OCI-LY3 (cell line): Measurements from ENCODE around the gene TERF2IP.

Experiments used
- H2AFZ ChIP-seq: fragments of 200-600, 300-600 bp; shearing (Covaris generic); 2 replicates; pipeline ENCODE4 v1.6.0; 2014; ENCODE audit warnings: antibody characterized with exemption, low read depth, low read length
- H3K27ac ChIP-seq: fragments of 200-600, 300-600 bp; sonication (generic); 2 replicates; pipeline ENCODE4 v1.5.1; 2014; ENCODE audit warnings: mild to moderate bottlenecking, low read length, moderate library complexity, mixed read lengths
- H3K27me3 ChIP-seq: fragments of 200-600, 300-600 bp; sonication (generic); 2 replicates; pipeline ENCODE4 v1.6.1; 2014; ENCODE audit warnings: low read depth, low read length, mixed read lengths
- H3K36me3 ChIP-seq: fragments of 200-600, 300-600 bp; sonication (generic); replicated peaks from 2 replicates; pipeline ENCODE3; 2014; ENCODE audit warnings: low read depth, low read length, mixed read lengths
- H3K4me1 ChIP-seq: fragments of 300-600, 200-600 bp; sonication (generic); 2 replicates; pipeline ENCODE4 v1.6.1; 2014; ENCODE audit warnings: low read length, mixed read lengths
- H3K4me2 ChIP-seq: fragments of 200-600, 300-600 bp; sonication (generic); 2 replicates; pipeline ENCODE4 v1.6.1; 2014; ENCODE audit warnings: low read length, mixed read lengths
- H3K4me3 ChIP-seq: fragments of 300-600, 200-600 bp; sonication (generic); 2 replicates; pipeline ENCODE4 v1.5.1; 2014; ENCODE audit warnings: antibody characterized with exemption, mild to moderate bottlenecking, low read length, moderate library complexity
- H3K79me2 ChIP-seq: fragments of 300-600, 200-600 bp; shearing (Covaris generic); 2 replicates; pipeline ENCODE4 v1.6.1; 2014; ENCODE audit warnings: mild to moderate bottlenecking, low read length, mixed read lengths
- H3K9ac ChIP-seq: fragments of 300-600, 200-600 bp; shearing (Covaris generic); 2 replicates; pipeline ENCODE4 v1.6.0; 2014; ENCODE audit warnings: mild to moderate bottlenecking, low read length, moderate library complexity
- H3K9me3 ChIP-seq: fragments of 200-600, 300-600 bp; shearing (Covaris generic); 2 replicates; pipeline ENCODE4 v1.6.1; 2014; ENCODE audit warnings: low read length, mixed read lengths; ENCODE audit not compliant: insufficient read depth
- H4K20me1 ChIP-seq: fragments of 200-600, 300-600 bp; sonication (generic); 2 replicates; pipeline ENCODE4 v1.6.1; 2016; ENCODE audit warnings: low read length, mixed read lengths; ENCODE audit not compliant: insufficient read depth
- CTCF ChIP-seq: fragments of 200-600, 300-600 bp; sonication (generic); IDR thresholded peaks from 2 replicates; pipeline ENCODE4 v1.5.1; 2014; ENCODE audit warnings: antibody characterized with exemption, low read length, low read depth
- EZH2phosphoT487 ChIP-seq: fragments of 200-600 bp; shearing (Covaris generic); IDR thresholded peaks from 2 replicates; pipeline ENCODE4 v1.6.1; 2018; ENCODE audit warnings: antibody characterized with exemption, mixed run types, low read depth

TERF2IP gene

GRCh38 chr16:75701361-75701760 lies 53.8 kb downstream of the TERF2IP start, which contains the start of gene DUXB:
DUXB (minus strand) TSS chr16:75701461; CDS start chr16:75701418, 43 bp downstream.
- no peak within 1 kb of the TSS for H3K27ac ChIP-seq
- TF ChIP-seq EZH2phosphoT487 (no peak), CTCF (no peak)
- no peak within 1 kb of the TSS for H2AFZ ChIP-seq
- no peaks in the 10 kb centered on the region for H3K4me1 ChIP-seq
- no peak within 1 kb of the TSS for H3K4me3 ChIP-seq
- H3K4me2 ChIP-seq: no peak within 1 kb of the TSS
- no peaks in the 10 kb centered on the region for H3K9me3 ChIP-seq
- H3K36me3 ChIP-seq: no peaks in the 10 kb centered on the region
- H3K79me2 ChIP-seq: no peaks in the 10 kb centered on the region
- H3K9ac ChIP-seq: no peak within 1 kb of the TSS
- no peaks in the 10 kb centered on the region for H3K27me3 ChIP-seq
- no peaks in the 10 kb centered on the region for H4K20me1 ChIP-seq

GRCh38 chr16:75702242-75702641 lies 54.7 kb downstream of the TERF2IP start:
- H3K4me3 ChIP-seq: no peak overlapping the region
- no peaks in the 10 kb centered on the region for H3K36me3 ChIP-seq
- no peaks in the 10 kb centered on the region for H3K4me1 ChIP-seq
- H3K4me2 ChIP-seq: no peak overlapping the region
- no peaks in the 10 kb centered on the region for H3K27me3 ChIP-seq
- H3K27ac ChIP-seq: no peak overlapping the region
- H2AFZ ChIP-seq: no peak overlapping the region
- no peak for TF ChIP-seq EZH2phosphoT487
- no peak for TF ChIP-seq CTCF
- H3K9ac ChIP-seq: no peak overlapping the region
- no peaks in the 10 kb centered on the region for H4K20me1 ChIP-seq
- H3K9me3 ChIP-seq: no peaks in the 10 kb centered on the region
- no peaks in the 10 kb centered on the region for H3K79me2 ChIP-seq

- H3K9me3 ChIP-seq: no peaks in the 10 kb centered on the region
- H4K20me1 ChIP-seq: no peaks in the 10 kb centered on the region
- no peaks in the 10 kb centered on the region for H3K4me1 ChIP-seq
- no peak overlapping the region for H3K9ac ChIP-seq
- no peak overlapping the region for H3K4me2 ChIP-seq
- no peaks in the 10 kb centered on the region for H3K36me3 ChIP-seq
- H2AFZ ChIP-seq: no peak overlapping the region
- TF ChIP-seq CTCF (no peak), EZH2phosphoT487 (no peak)
- no peak overlapping the region for H3K27ac ChIP-seq
- H3K27me3 ChIP-seq: no peaks in the 10 kb centered on the region
- no peak overlapping the region for H3K4me3 ChIP-seq
- H3K79me2 ChIP-seq: no peaks in the 10 kb centered on the region
These were observed 55.7 kb downstream of the TERF2IP start for GRCh38 chr16:75703306-75703705.
